C4-2B (cell line): ENCODE results near the gene PNPLA7.

Experiments used
- CTCF ChIP-seq: fragments of 450-650 bp; conservative IDR thresholded peaks from 2 replicates; pipeline ENCODE4 v1.5.1; 2017; ENCODE audit warnings: mild to moderate bottlenecking
- ZFX ChIP-seq: fragments of 450-650 bp; IDR thresholded peaks from 2 replicates; pipeline ENCODE4 v1.6.1; 2017

- no peak for TF ChIP-seq CTCF
- no peak for TF ChIP-seq ZFX
Observed at GRCh38 chr9:137462396-137462985, 87.7 kb downstream of the PNPLA7 start.
